A204.1 (cell line): ENCODE results near the gene TMEM163.
"Not testable (repeated sequence)": the region's sequence is repeated elsewhere in the genome, so short reads cannot be mapped to it uniquely, and the experiment has no call there.

Source experiments
- FAIRE-seq: peaks from 2 replicates; lab custom pipeline; 2012; peaks lifted over from hg19 to GRCh38; lab: Jason Lieb, UNC

TMEM163 gene

DNA sequence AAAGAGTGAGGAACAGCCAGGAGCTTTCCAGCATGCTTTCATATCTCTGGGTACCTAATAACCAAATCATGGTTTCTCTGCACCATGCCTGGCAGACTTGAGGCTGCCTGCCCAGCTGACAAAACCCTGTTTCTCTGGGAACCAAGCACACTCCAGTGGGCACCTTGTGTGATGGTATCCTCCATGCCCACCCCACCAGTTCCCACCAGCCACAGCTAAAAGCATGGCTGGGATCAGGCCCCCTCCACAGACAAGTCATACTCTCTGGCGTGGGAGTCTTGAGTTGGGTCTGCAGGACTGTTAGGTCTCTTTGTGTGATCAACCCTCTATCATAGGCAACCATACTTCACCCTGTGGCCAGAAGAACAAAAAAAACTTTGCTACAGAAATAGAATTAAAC lies 56.0 kb downstream of the TMEM163 start:
- FAIRE-seq, result no peak

GRCh38 chr2:134660626-134661402 lies 58.0 kb downstream of the TMEM163 start:
- FAIRE-seq, result no peak

DNA sequence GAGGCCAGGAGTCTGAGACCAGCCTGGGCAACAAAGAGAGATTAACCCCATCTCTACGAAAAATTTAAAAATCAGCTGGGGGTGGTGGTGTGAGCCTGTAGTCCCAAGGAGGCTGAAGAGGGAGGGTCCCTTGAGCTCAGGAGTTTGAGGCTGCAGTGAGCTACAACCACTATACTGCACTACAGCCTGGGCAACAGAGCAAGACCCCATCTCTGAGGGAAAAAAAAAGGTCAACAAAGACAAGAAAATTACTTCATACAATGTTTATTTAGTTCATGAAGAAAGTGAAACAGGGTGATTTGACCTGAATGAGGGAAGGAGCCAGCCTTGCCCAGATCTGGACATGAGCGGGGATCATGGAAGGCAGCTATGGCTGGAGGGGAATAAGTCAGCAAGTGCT lies 59.1 kb downstream of the TMEM163 start:
- FAIRE-seq, result no peak

GRCh38 chr2:134657650-134658250 lies 61.0 kb downstream of the TMEM163 start:
- FAIRE-seq, result no peak

DNA sequence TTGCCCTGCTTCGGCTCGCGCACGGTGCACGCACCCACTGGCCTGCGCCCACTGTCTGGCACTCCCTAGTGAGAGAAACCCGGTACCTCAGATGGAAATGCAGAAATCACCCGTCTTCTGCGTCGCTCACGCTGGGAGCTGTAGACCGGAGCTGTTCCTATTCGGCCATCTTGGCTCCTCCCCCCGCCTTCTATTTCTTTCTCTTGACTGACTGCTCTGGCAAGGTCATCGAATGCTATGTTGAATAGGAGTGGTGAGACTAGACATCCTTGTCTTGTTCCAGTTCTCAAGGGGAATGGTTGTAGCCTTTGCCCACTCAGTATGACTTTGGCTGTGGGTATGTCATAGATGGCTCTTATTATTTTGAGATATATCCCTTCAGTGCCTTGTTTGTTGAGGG lies 62.4 kb downstream of the TMEM163 start:
- not testable (repeated sequence) for FAIRE-seq

DNA sequence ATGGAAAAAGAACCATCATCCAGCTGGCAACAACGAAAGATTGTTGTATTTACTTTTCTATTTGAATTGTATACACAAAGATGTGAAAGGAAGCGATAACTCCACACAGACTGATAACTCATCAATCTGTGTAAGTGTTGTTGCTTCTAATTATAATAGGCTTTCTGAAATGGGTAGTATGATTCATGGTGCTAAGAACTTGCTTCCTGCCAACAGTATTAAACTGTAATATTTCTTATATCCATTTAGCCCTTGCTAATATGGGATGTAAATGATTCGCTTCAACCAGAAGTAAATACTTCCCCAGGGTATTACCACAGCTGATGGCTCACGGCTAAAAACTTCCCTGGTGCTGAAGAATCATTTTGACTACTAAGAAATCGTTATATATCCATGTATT lies 70.2 kb downstream of the TMEM163 start:
- FAIRE-seq, result no peak

- FAIRE-seq, result no peak
Observed at GRCh38 chr2:134647607-134648256, 71.1 kb downstream of the TMEM163 start.

DNA sequence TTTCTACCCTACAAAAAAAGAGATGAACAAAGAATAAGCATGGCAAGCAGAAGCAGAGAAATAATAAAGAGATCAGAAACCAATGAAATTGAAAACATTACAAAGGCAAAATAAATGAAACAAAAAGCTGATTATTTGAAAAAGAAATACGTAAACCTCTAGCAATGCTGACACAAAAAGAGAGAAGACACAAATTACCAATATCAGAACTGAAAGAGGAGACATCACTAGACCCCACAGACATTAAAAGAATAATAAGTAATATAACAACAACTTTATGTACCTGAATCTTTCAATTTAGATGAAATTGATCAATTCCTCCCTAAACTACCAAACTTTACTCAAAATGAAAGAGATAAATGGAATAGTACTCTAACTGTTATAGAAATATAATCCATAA lies 75.9 kb downstream of the TMEM163 start:
- FAIRE-seq, result no peak

GRCh38 chr2:134640494-134640893 lies 78.3 kb downstream of the TMEM163 start:
- no peak for FAIRE-seq

- FAIRE-seq, result no peak
Observed at GRCh38 chr2:134639265-134639664, 79.5 kb downstream of the TMEM163 start.

- no peak for FAIRE-seq
Observed at GRCh38 chr2:134636714-134637113, 82.1 kb downstream of the TMEM163 start.

- no peak for FAIRE-seq
Observed at GRCh38 chr2:134634054-134634753, 84.6 kb downstream of the TMEM163 start.

- FAIRE-seq, result no peak
Observed at GRCh38 chr2:134630504-134631159, 88.2 kb downstream of the TMEM163 start.

DNA sequence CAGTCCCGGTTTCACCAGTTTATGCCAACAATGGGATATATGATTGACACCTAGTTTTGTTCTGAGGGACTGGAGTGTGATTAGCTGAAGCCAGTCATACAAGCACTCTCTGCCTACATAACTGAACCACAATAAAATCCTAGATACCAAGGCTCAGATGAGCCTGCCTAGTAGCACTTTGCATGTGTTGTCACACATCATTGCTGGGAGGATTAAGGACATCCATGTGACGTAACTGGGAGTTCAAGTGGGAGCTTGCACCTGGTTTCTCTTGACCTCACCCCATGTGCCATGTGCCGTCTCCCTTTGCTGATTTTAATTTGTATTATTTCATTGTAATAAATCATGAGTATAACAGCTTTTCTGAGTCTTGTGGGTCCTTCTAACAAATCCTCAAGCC lies 90.3 kb downstream of the TMEM163 start:
- no peak for FAIRE-seq

DNA sequence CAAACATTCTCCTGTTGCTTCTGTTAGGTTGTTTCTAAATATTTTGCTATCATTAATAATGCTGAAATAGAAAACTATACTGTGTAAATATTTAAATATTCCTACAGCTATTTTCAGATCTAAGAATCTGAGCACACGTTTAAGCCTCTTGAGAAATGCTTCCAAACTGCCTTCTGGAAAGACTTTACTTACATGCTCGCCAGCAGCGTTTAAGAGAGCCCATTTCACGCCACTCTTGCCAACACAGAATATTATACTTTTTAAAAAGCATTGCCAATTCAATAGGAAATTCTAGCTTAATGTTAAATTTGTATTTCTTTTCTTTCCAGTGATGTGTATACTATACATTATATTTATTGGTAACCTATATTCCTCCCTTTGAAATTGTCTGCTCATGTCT lies 92.0 kb downstream of the TMEM163 start:
- no peak for FAIRE-seq

- no peak for FAIRE-seq
Observed at GRCh38 chr2:134625311-134625710, 93.5 kb downstream of the TMEM163 start.

- FAIRE-seq, result no peak
Observed at GRCh38 chr2:134623796-134624195, 95.0 kb downstream of the TMEM163 start.

GRCh38 chr2:134623046-134623445 lies 95.8 kb downstream of the TMEM163 start:
- no peak for FAIRE-seq

DNA sequence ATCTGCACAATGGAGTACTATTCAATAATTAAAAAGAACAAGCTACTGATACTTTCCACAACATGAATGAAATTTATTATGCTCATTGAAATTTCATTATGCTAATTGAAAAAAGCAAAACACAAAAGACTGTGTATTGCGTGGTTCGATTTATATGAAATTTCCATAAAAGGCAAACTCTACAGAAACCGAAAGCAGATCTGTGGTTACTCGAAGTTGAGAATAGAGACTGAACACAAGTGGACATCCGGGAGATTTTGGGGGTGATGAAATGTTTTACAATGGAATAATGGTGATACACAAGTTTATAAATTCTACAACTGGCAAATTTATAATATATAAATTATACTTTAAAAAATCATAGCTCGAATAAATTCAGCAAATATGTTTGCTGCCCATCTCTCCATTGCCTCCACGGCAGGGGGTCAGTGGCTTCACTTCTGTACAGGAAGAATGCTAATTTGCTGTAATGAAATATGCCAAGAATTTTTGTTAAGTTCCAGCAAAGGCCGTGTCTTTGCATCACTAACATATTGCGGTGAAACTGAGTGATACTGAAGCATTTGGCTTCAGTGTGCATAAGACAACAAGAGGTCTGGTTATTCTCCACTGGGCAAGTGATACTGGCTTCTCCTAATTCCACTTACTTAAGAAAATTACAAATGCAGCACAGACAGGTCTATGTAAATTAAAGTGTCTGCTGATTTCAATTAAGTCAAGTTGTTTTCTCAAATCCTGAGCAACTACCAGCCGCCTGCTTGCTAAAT lies 96.7 kb downstream of the TMEM163 start:
- no peak for FAIRE-seq

DNA sequence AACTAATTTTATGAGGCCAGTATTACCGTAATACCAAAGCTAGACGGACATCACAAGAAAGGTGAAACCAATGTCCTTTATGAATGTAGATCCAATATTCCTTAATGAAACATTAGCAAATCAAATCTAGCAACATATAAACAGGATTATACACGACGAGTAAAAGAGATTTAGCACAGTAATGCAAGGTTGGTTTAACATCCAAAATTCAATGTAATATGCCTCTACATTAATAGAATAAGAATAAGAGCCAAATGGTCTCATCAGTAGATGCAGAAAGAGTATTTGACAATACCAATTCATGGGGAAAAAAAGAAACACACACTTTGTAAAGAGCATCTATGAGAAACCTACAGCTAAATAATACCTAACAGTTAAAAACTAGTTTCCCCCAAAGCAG lies 99.5 kb downstream of the TMEM163 start:
- FAIRE-seq, result no peak

DNA sequence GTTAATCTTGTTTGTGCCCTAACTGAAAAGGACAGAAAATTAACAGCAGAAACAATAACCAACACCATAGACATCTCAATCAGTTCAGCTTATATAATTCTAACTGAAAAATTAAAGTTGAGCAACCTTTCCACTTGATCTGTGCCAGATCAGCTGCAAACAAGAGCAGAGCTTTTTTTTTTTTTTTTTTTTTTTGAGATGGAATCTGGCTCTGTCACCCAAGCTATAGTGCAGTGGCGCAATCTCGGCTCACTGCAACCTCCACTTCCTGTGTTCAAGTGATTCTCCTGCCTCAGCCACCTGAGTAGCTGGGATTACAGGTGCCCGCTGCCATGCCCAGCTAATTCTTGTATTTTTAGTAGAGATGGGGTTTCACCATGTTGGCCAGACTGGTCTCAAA lies 103.3 kb downstream of the TMEM163 start:
- FAIRE-seq, result not testable (repeated sequence)

- FAIRE-seq, result no peak
Observed at GRCh38 chr2:134611316-134611715, 107.5 kb downstream of the TMEM163 start.
